ENCODE results near the gene PPIB. TPM values are rescaled to one million over a fixed set of nuclear protein-coding genes. Genes with fewer than 3 reads are reported as not detected.
"Not testable (repeated sequence)": the region's sequence is repeated elsewhere in the genome, so short reads cannot be mapped to it uniquely, and the experiment has no call there.

Gene PPIB
- total RNA-seq, 1 donor from 2014 or later = 384 TPM

DNA sequence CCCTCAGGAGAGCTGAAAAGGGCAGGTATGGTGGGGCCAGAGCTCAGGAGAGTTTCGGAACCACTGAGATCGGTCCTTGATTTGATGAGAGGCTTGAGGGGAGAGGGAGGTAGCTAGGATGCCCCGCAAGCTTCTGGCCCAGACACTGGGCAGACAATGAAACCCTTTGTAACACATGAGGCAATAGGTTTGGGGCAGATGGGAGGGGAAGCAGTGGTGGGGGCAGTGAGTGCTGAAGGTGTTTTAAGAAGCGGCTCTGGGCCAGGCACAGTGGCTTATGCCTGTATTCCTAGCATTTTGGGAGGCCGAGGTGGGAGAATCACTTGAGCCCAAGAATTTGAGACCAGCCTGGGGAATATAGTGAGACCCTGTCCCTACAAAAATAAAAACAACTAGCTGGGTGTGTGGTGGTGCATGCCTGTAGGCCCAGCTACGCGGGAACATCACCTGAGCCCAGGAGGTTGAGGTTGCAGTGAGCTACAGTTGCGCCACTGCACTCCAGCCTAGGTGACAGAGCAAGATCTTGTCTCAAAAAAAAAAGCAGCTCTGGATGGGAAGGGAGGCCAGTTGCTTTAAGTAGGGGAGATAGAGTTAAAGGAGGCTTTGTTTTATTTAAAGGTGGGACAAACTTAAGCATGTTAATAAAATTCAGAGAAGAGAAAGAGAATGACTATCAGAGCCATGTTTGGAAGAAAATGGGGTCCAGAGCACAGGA, 20.9 kb downstream of the PPIB start:
- DNase-seq (ENCODE audit: low spot score) = no peak

DNA sequence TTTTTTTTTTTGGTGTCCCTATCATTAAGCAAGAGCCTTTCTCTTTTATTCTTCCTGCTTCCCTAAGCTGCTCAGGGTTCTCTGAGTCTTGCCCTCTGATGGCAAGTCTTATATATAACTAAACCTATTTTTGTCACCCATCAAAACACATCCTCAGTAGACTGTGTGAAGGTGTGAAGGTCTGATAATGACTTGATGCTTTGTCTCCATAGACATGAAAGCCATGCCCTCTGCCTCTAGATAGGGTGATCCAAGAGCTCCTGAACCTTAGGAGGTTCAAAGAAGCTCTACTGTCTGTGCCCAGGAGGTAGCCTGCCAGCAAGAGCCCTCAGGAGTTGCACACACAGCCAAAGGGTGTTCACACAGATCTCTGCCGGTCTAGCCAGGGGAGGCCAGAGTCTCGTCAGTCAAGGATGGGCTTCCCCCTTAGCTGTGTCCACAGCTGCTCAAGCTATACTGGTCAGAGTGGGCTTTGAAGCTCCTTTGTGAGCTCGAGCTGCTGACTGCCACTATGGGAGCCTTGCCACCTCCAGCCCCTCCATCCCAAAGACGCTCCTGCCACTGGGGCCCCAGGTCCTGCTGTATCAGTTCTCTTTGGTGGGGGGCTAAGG, 24.4 kb downstream of the PPIB start:
- DNase-seq (ENCODE audit: low spot score) = no peak

DNA sequence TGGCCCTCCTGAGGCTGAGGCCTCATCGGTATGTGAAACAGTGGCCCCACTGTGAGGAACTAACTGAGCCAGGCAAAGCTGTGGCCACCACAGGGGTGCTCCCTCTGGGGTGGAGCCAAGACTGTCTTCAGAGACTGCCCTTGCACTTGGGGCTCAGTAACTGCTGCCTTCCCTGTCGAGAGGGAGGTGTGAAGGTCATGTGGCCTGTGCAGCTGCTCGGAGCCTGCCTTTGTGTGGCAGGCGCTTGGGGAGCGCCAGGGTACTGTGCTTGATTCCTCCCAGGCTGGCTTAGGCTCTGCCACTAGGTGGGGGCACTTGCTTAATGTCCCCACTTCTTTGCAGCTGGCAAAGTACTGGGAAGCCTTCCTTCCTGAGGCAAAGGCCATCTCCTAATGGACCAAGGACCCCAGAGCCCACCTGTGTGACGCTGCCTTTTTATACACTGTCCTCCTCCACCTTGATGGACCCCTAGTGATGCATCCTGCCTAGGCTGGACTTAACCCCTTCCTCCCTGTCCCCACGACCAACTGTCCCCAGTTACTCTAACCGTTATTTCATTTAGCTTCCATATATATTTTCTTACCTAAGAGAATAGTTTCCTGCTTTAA, 25.5 kb downstream of the PPIB start:
- no peak for DNase-seq (ENCODE audit: low spot score)

DNA sequence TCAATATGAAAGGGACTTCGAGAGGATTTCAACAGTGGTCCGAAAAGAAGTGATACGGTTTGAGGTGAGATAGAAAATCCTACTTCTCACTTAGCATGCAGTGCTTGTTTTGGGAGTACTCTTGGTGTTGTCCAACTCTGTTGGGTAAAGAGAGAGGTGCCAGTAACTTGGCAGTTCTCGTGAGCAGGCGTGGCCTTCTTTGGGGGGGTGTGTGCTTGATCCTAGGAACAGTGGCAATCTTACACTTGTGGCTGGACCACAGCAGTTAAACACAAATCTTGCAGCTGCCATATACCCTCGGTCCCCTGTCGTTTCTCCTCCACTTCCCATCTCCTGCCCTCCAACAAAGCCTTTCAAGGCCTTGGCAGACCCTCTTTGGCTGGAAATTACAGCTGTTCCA, 26.5 kb downstream of the PPIB start:
- no peak for DNase-seq (ENCODE audit: low spot score)

DNA sequence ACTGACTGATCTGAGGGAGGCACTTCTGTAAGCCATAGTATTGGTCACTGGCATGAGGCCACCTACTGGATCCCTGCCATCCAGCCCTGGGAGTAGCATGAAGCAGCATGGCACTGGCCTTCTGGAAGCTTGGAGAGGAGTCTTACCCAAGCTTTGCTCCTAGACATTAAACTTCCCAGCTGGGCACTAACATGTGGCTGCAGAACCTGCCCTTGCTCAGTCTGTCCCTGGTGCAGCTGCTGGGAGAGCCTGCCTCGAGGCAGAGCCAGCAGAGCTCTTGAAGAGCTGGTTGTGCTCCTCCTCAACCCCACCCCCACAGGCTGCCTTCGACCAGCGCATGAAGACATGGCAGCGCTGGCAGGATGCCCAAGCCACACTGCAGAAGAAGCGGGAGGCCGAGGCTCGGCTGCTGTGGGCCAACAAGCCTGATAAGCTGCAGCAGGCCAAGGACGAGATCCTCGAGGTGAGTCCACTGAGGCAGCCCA, 28.4 kb downstream of the PPIB start:
- DNase-seq (ENCODE audit: low spot score) = no peak

DNA sequence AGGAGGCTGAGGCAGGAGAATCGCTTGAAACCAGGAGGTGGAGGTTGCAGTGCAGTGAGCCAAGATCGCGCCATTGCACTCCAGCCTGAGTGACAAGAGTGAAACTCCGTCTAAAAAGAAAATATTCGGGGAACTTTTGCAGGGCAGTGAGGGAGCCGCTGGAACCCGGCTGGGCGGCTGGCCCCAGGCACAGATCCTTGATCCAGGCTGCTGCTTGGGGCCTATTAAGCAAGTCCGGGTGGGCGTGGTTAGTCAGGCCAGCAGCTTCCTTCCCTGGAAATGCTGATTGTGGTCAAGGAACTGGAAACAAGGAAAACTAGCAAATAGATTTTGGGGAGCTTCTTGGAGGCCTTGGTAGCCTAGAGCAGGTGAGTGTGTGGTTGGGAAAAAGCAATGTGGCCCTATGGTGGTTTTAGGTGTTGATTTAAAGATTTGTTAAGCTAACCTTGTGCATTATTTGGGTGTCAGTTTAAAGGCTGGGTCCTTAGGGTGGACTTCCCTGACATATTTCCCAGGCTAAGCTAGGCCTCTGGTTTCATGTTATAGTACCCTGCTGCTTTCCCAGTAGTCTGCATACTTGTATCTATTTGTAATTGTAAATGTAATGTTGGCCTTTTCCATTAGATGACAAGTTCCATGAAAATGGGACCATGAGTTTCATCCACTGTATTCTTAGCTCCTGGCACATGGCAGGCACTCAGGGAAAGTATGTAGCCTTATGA, 29.0 kb downstream of the PPIB start:
- DNase-seq (ENCODE audit: low spot score) = no peak

DNA sequence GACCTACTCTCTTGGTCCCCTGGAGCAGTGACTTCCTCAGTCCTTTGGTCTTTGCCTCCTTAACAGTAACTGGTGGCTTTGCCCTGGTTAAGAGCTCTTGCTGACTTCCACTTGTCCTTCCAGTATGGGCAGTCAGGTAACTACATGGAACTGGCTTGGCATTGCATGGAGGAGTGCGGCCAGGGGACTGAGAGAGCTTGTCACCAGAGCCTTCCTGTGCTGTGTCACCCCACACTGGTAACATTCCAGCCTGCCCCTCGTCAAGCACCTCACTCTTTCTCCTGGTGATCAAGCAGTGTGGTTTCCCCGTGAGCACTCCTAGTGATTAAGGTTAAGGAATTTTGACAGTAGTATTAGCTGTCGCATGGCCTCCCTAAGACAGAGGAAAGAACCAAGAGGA, 30.6 kb downstream of the PPIB start:
- DNase-seq (ENCODE audit: low spot score) = no peak

DNA sequence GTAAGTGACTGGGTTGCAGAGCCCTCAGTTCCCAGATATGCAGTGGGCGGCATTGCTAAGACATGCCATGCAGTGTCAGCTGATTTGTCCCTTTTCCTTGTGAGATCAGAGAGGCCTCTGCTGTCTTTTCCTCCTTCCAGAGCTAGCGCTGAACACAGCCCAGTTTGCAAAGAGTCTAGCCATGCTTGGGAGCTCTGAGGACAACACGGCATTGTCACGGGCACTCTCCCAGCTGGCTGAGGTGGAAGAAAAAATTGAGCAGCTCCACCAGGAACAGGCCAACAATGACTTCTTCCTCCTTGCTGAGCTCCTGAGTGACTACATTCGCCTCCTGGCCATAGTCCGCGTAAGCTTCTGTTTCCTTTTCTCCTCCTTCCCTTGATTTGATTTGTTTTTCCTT, 31.3 kb downstream of the PPIB start:
- no peak for DNase-seq (ENCODE audit: low spot score)

DNA sequence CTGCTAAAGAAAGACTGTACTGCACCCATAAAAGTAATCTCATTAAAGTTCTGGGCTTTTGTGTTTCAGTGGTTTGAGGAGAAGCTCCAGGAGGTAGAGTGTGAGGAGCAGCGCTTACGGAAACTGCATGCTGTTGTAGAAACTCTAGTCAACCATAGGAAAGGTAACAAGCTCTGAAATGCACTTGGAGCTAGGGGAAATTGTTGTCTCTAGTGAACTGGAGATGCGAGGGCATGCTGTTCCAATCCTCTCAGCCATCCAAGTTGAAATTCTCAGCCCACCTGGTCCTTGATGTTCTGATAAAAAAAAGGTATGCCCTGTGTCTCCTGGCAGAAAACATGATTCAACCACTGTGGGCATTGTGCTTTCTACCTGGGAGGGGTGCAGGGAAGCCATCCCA, 32.7 kb downstream of the PPIB start:
- no peak for DNase-seq (ENCODE audit: low spot score)

DNA sequence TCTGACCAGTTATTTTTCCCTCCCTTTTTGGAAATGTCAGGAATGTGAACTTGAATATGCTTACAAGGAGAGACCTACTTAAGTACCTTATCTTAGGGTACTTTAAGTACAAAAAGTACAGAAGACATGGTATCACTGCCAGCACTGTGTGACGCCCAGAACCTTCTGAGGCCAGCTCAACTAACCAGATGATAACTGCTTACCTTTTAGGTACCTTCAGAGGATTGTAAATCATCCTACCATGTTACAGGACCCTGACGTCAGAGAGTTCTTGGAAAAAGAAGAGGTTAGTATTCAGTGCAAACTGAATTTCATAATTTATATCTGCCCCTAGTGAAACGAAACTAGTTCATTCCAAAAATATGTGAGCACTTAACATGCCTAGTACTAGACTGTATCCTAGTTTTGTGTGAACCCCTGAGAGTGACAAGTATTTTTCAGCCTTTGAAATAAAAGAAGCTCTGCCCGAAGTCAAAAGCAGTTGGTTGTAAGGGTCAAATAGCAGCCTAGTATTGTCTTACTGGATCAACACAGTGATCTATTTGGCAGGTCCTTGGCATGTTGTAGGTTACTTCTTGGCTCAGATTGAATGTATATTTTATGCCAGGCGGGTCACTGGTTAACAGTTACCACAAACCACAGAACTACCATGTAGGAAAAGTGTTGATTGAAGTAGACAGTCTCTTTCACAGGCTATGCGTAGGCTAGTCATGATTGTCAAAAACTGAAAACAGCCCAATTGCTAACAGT, 35.1 kb downstream of the PPIB start:
- DNase-seq (ENCODE audit: low spot score) = no peak

DNA sequence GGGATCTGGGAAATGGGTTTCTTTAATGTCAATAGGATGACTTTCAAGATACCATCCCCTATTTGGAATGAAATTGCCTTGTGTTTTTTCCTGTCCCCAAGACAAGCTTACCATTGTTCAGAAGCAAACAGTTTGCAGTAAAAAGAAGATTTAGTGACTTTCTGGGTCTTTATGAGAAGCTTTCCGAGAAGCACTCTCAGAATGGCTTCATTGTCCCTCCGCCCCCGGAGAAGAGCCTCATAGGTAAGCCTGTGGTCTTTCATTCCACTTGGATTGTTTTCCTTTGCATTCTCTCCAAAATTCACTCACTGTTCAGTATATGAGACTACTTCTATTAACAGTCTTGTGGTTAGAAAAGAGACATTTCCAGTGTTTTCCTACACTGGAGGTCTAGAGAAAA, 36.8 kb downstream of the PPIB start:
- DNase-seq (ENCODE audit: low spot score) = no peak

DNA sequence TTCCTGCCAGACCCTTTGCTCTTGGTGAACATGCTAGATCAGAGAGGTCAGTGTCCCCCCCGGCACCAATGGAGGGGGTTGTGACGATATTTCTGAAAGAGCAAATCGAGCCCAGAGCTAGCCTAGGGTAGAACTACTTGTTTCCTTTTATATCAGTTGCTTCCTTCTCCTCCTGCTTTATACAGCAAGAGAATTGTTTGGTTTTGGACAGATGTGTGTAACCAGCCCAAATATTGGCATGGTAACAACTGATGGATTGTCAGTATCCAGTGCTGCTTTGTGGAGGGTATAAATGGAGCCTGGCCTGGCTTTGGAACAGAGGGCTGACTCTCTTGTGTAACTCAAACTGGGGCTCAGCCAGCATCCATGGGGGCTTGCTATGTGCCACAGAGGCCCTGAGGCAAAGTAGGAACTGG, 39.9 kb downstream of the PPIB start:
- DNase-seq (ENCODE audit: low spot score) = no peak

DNA sequence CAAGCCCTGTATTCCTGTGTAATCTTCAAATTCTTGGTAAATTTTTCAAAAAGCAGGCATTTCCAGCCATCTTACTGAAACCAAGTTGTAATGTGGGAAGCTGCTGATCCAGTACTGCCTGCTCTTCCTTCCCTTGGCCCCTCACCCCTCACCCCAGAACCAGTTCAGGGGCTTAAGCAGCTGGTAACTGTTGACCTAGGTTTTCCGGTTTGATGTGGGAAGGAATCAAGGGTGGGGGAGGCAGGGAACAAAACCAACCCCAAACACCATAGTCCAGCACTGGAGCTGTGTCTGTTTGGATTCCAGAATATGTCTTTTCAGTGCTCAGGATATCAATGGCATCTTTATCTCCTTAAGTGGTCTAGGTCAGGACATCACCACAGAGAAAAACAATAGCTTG, 40.4 kb downstream of the PPIB start:
- no peak for DNase-seq (ENCODE audit: low spot score)

DNA sequence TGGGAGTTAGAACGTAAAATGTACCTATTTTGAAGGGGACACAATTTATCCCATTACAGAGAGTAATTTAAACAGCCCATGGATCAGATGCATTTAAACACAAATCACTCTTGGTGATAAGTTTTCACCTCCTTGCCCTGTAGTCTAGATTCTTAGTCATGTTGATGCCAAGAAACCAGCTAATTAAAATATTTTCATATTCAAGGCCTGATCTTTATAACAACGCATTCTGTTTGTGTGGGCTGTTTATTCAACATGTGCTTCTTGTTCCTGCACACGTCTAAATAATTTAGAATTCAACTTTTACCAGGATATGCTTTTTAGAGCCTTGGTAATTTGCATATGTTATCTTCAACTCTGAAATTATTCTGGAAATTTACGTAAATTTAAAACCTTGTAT, 41.2 kb downstream of the PPIB start:
- DNase-seq (ENCODE audit: low spot score) = no peak

DNA sequence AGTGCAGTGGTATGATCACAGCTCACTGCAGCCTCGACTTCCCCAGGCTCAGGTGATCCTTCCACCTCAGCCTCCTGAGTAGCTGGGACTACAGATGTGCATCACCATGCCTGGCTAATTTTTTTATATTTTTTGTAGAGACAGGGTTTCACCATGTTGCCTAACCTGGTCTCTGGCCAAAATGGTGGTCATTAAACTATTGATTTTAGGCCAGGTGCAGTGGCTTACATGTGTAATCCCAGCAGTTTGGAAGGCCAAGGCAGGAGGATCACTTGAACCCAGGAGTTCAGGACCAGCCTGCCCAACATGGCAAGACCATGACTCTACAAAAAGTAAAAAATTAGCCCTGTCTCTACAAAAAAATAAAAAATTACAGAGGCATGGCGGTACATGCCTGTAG, 42.5 kb downstream of the PPIB start:
- not testable (repeated sequence) for DNase-seq (ENCODE audit: low spot score)

DNA sequence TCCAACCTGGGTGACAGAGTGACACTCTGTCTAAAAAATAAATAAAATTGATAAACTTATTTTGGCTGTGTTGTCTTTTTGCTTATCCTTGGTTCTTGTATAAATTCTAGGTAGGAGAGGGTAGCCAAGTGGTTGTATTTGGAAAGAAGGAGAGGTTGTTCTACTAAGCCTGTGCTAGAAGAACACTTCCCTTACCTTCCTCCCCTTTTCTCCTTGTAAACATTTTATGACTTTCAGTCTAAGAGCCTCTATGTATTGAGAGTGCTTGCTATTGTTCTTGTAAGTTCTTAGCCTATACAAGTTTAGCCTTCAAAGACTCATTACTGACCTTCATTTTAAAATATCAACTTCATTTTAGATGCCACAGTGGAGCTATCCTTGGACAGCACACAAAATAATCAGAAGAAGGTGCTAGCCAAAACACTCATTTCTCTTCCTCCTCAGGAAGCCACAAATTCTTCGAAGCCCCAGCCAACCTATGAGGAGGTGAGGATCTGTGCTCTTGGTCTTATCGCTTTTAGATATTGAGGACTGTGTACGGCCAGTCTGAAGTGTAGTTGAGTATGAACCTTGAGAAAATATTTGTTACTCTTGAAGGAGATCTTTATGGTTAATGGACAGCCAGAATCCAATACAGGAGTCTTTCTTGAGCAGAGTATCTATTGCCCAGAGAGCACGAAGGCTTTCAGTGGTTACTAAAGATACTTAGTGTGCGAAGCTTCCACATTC, 44.9 kb downstream of the PPIB start:
- no peak for DNase-seq (ENCODE audit: low spot score)

DNA sequence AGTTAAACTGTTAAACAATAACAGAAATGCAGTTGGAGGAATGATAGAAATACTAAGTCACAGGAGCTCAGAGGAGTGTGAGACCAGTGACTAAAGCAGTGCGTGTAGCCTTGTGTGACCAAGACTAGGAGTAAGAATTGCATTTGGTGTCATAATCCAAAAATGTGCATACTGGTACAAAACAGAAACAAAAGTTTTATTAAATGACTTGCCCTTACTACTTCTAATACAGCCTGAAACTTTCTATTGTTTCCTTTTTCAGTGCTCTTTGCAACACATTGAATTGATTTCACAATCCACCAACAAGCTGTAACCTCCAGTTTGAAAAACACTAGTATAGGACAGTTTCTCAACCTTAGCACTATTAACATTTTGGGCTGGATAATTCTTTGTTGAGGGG, 49.9 kb downstream of the PPIB start:
- DNase-seq (ENCODE audit: low spot score) = no peak

DNA sequence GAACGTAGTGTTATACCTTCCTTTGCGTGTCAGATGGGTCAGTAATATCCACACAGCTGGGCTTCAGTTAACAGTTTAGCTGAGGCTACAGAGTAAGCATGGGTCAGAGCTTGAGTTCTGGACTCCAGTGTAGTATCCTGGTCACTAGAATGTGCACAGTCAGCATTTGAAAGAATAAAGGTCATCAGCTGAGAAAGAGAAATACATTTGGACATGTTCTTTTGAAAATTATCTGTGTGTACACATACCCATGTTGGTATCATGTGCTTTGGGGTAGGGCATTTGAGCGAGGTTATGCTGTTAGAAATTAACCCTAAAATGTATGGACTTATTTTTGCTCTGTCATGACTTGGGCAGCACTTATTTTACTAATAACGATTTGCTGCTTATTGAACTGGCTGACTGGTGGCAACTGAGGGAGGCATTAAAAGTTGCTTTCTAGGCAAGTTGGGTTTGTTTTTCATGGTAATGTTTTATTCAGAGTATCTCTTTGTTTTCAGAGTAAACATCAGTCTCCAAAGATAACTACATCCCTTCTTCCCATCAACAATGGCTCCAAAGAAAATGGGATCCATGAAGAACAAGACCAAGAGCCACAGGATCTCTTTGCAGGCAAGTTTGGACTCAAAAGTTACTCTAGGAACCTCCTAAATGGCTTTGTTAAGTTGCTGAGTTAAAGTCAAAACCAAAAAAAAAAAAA, 50.6 kb downstream of the PPIB start:
- no peak for DNase-seq (ENCODE audit: low spot score)

DNA sequence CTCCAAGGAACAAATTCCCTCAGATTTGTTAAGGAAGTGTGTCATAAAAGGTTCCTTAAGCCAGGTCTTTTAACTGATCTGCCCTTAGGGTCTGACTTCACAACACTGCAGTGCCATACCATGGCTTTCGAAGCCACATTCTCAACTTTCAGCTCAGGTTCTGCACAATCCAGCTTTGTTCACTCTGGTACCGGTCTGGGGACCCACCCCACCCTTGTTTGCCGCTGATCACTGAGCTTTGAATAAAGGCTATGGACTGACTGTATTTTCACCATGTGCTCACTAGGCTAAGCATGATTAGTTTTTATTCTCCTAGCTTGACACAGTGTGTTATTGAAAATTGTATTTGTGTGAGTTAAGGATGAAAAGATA, 51.2 kb downstream of the PPIB start:
- no peak for DNase-seq (ENCODE audit: low spot score)

DNA sequence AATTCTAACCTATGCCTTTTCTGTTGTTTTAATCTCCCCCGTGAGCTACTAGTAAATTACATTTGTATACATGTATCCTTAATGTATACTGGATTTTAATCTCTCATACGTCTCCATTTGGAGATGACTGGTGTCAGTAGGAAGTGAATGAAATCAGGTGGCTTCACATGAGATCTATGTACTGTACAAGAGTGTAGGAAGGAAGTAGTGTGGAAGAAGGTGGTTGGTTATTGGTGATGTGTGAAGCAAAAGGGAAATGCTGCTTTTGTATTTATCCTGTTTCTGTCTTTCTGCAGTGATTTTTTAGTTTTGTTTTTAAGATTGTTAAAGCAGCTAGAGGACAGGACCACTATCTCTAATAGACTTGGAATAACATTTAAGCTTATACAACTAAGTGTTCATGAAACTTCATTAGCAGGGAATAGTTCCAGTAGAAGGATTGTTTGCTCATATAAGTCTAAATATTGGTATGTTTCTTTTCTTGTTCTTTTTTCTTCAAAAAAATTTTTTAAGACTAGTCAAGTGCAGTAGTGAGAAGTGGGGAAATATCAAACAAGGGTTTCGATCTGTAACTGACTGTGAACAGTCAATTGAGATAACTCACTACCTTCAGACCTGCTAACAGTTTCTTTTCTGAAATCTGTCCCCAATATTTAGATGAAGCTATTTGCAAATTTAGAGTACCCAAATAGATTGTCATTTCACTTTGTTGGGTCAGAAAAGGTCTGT, 51.7 kb downstream of the PPIB start:
- no peak for DNase-seq (ENCODE audit: low spot score)
